ENCODE results near the gene CMTR1.

Gene CMTR1

DNA sequence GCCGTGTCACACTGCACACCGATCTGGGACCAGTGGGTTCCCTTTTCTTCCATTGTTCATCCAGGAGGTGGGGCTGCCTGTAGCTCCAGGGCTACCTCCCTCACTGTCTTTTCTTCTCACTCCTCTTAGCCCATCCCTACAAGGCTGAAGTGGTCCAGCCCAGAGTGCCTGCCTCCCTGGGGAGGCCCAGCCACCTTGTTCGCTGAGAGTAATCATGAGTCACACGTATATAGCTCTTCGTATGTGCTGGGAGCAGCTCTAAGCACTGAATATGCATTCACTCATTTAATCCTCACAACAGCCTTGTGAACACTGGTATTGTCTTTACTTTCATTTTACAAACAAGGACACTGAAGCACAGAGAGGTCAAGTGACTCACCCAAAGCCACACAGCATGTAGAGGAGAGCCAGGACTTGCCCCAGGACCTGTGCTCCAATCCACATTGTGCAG is 81.3 kb downstream of the CMTR1 start:
- no peak for DNase-seq (ENCODE audit: low read depth)

DNA sequence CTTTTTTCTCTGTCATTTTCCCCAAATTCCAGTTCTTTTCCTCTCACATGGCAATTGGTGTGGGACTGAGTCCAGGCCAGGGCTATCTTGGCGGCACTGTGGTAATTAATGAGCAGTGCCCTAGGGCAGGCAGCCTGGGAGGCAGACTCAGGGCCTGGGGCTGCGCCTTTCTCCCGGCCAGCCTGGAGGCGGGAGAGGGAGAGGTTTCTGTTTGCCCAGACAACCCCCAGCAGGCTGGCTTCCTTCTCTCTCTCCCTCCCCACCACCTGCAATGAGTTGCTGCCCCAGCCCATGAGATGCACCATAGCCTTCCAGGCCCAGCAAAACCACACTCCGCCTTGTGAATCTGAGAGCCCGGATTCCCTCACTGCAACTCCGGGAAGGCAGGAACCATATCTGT is 81.8 kb downstream of the CMTR1 start:
- no peak for DNase-seq (ENCODE audit: low read depth)

DNA sequence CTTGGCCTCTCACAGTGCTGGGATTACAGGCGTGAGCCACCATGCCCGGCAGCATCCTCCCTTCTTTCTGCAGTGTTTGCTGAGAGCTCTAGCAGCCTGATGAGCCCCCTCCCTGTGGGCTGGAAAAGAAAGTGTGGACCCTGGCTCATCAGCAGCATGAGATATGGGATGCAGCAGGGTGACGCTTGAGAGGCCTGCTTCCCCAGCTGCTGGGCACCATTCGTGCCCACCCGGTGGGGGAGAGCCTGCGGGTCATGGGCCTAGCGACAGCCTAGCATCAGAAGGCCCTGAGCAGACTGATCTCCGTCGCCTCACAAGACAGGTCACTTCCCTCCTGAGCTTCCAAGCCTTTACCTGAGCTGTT is 82.7 kb downstream of the CMTR1 start:
- DNase-seq (ENCODE audit: low read depth): no peak

DNA sequence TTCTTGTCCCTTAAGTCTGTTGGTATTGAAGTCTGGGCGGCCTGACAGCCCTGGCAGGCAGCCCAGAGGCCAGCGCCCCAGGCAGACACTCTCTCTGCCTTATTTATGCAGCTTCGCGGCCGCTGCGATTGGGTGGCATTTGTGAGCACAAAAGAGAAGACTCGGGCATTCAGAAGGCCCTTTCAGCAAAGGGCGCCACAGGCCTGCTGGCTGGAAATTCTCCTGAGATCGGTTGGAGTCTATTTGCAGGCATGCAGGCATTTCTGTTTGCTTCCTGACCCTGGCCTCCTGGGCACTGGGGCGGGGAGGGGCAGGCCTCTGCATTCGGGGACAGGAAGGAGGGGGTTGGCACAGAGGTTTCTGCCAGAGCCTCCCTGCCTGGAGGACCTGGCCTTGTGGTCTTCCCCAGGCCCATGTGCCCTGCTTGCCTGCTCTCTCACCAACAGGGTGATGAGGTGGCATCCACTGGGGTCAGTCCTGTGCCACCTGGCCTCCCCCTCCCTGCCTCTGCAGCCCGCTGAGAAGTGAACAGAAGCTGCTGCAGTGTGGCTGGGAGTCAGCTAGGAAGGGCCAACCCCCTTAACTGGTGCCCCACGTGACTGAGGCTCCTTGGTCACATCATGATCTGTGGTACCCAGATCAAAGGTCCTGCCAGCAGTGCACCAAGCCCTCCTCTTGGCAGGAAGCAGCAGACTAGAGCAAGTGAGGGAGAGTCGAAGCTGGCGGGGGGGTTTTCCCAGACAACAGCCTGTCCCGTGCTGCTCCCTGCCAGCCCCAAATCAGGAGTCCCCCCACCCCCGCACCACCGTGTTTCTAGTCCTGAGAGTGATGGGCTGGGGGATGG is 83.3 kb downstream of the CMTR1 start:
- no peak for DNase-seq (ENCODE audit: low read depth)

DNA sequence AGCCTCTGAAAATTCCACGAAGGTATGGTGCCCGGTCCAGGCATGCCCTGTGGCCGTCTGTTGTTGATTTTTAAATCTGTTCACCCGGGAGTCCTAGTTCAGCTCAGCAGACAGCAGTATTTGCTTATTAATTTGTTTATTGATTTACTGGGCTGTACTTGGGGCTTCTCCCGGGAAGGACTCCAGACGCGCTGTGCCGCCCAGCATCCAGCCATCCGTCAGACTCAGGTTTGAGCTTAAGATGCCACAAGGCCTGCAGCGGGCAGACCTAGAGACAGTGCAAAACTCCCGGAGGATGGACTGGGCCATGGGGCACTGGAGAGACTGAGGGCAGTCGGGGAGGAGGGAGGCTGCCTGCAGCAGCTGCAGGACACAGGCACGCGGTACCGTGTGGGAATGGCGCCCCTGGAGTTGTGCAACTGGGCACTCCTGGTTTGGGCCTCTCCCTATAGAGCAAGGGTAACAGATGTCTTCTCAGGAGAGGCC is 83.9 kb downstream of the CMTR1 start:
- DNase-seq (ENCODE audit: low read depth): no peak

DNA sequence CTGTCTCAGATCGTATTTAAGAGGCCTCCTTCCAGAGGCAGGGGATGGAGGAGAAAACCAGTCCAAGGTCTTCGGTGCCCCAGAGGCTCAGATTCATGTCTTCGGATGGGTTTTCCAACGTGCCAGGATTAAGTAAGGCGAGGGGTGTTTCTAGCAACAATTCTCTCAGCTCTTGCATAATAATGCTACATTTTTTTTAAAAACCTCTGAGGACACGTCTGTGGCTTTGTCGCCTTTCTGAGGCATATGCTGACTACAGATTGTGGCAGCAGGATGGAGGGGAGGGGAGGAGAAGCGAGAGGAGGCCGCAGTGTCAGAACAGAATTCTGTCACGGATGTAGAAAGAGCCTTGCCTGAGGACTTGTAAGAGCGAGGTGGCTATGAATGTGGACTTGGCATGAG is 84.4 kb downstream of the CMTR1 start:
- no peak for DNase-seq (ENCODE audit: low read depth)

DNA sequence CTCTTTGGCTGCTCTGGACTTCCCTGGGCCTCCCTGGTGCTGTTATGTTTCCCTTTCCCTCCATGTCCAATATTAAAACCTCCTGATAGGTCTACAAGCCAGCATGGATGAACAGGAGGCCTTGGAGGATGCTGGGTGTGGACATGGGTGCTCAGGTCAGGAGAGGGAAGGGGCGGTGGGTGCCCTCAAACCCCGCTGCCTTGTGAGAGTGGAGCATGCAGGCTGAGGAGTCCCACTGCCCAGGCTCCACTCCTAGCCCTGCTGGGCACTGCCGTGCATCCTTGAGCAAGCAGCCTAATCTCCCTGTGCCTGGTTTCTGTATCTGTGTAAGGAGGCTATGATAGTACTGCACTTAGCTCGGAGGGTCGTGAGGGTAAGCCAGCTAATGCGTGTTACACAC is 85.1 kb downstream of the CMTR1 start:
- DNase-seq (ENCODE audit: low read depth): no peak

DNA sequence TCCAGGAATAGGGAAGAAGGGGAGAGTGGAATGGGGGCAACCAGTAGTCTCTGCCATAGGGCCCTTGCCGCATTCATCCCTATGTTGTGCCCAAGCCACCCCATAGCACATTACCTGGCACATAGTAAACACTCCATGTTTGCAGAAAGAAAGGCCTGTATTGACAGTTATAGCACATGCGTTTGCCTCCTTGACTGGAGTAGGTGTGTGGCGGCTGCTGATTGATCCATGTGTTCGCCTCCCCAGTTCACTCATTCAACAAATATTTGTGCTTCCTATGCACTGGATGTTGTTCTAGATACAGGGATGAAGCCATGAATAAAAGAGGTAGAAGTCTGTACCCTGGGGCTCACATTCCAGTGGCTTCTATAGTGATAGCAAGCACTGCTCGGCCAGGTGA is 86.4 kb downstream of the CMTR1 start:
- DNase-seq (ENCODE audit: low read depth): no peak

DNA sequence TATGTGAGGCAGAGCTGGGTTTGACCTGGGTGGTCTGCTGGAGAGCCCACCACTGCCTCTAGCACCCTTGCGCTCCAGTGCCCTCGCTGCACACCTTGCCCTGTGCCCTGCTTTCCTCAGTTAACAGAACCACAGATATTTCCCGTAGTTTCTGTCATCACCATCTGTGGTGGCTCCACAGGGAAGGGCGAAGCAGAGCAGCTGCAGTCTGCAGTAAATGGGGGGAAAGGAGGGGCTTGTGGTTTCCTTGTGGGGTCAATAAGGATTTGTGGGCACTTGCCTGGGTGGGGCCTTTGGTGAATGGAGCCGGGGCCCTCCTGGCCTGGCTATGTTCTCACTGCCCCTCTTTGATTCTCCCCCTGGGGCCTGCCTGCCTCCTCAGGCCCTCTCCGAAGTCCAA is 87.9 kb downstream of the CMTR1 start:
- DNase-seq (ENCODE audit: low read depth): no peak

DNA sequence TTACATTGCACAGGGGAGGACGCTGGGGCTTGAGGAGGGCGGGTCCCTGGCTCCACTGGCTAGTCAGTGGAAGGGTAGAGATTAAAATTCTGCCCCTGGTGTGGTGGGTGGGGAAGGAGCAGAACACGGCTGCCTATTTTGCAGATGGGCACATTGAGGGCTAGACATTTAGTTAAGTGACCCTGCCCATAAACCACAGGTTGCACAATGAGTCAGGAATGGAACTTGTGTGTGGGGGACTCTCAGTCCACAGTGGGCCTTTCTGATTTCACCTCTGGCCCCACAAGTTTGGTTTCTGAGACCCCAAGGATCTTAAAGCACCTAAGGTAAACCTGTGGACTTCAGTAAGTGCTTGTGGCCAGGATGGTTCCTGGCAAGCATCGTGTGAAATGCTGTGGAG is 88.7 kb downstream of the CMTR1 start:
- no peak for DNase-seq (ENCODE audit: low read depth)

DNA sequence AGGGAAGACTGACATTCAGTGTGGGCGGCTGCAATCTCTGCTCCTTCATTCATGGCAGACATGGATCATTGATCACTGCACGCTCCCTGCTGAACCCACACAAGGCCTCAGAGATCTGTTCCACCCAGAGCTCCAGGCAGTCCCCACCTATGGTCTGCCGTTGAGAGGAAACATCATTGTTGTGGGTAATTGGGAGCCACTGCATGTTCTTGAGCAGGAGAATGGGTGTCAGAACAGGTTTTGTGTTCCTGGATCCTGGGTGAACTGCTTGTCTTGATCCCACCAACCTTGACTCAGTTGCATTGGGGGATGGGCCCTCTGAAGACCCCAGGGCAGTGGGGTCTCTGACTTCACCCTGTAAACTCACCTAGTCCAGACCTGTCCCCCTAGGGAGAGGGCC is 89.8 kb downstream of the CMTR1 start:
- no peak for DNase-seq (ENCODE audit: low read depth)

DNA sequence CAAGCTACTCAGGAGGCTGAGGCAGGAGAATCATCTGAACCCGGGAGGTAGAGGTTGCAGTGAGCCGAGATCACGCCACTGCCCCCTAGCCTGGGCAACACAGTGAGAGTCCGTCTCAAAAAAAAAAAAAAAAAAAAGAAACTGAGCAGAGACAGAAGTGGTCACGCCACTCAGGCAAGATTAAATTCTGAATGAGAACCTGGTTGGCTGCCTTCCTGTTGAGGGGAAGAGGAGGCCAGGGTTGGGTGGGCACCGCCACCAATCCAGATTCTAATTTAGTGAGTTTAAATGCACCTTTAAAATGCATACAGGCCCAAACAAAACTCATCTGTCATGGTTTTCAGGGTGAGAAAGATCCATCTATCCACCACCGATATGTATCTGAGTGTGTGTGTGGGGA is 90.4 kb downstream of the CMTR1 start:
- DNase-seq (ENCODE audit: low read depth): no peak

DNA sequence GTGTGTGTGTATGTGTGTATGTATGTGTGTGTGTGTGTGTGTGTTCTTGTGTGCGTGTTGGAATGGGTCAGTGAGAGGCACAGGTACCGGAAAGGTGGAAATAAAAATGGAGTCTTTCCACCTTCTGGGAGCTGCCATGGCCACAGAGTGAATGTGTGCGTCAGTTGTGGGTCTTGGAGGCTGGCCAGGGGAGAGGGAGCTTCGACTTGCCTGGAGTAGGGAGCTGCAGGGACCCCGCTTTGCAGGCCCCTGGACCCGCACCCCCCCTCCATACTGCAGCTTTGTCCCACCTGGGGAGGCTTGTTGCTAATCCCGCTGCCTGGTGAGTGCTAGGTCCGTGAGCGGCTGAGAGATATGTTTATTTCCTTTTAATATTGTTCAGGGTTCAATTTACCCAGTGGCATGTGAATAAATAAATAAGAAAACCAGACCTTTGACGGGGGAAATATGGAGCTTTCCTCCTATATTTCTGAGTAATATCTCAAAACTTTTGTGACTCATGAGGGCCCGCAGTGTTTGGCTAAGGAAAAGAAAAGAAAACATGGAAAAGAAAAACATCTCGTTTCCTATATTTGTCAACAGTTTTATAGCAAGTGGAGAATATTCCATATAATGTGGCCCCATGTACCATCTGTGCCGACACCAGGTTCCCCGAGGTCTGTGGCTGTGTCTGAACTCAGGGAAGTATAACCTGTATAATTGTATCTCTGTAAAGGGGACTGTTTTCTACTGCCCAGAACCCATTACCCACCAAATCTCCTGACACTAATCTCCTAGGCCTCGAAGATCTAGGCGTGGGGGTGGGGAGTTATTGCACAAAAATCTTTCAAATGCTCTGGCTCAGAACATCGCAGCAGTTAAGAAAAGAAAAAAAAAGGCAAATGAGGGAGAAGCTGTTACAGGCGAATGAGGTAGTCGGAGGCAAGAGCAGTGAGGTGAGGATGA is 91.3 kb downstream of the CMTR1 start:
- peak; percentile 51 for DNase-seq (ENCODE audit: low read depth)

DNA sequence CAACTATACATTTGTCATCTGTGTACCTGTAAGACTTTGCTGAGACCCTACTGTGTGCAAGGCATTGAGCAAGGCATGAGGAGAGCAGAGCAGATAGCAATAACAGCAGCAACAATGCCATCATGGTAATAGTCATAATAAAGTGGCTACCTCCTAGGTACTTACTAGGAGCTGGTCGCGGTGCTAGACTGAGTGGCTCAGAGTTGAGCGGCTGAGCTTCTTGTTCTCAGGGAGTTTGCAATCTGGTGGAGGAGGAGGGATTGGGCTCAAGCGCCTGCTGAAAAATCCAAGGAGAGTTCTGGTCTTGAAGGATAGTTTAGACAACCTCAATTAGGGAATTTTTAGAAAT is 91.9 kb downstream of the CMTR1 start:
- DNase-seq (ENCODE audit: low read depth): no peak

DNA sequence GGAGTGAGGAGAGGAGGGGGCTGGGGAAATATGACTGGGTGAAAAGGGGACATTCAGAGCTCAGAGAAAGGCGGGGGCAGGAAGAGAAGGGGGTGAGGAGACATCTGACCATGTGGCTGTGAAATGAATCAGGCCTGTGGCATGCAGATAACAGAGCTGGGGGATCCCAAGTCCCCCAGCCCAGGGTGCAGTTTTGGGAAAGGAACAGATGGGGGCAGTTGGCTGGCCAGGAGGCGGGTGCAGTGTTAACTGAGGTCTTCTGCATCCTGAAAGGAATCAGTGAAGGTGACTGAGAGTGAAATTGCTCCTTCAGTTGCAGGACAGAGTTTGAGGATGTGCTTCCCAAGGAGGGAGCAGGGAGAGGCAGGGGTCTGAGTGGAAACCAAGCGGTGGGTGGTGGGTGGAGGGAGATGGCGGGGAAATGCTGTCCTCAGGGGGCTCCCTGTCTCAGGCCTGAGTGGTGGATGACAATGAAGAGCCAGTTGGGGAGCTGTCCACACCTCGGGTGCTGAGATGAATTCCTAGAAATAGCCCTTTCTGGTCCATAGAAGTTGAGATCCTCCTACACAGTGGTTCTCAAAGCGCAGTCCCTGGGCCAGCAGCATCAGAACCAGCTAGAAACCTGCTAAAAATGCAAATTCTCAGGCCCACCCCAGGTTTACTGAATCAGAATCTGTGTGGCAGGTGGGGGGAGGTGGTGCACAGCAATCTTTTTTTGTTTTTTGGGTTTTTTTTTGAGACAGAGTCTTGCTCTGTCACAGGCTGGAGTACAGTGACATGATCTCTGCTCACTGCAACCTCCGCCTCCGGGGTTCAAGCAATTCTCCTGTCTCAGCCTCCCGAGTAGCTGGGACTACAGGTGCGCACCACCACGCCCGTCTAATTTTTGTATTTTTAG is 92.7 kb downstream of the CMTR1 start:
- DNase-seq (ENCODE audit: low read depth): no peak

DNA sequence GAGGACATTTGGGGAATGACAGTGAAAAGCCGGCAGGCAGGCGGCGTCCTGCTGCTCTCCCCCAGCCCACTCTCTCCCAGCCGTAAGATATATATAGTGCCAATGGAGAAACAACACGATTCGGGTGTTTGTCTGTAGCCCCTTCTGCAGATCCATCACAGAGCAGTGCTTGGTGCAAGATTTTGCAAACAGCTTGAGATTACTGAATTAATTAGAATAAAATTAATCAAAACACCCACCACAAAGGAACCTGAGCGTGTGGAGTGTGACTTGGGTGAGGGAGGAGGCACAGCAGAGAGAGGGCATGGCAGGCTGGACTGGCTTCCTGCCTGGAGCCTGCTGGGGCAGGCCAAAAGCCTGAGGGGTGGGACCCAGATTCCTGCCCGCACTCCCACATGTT is 95.5 kb downstream of the CMTR1 start:
- DNase-seq (ENCODE audit: low read depth): no peak

DNA sequence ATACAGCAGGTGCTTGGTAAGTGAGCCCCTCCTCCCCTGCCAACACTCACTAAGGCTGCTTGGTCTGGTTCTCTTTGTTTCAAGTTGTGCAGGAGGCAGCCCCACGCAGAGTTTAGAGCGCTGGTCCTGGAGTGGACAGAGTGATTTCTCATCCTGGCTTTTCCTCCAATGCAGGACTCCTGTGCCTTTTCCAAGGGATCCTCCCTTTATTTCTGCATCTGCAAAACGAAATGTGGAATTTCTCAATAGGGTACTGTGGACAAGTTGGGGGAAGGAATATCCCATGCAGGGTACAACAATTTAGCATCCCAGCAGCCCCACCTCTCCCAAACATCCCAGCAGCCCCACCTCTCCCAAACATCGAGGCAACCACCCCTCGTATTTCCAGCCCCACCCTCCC is 97.3 kb downstream of the CMTR1 start:
- DNase-seq (ENCODE audit: low read depth): no peak

DNA sequence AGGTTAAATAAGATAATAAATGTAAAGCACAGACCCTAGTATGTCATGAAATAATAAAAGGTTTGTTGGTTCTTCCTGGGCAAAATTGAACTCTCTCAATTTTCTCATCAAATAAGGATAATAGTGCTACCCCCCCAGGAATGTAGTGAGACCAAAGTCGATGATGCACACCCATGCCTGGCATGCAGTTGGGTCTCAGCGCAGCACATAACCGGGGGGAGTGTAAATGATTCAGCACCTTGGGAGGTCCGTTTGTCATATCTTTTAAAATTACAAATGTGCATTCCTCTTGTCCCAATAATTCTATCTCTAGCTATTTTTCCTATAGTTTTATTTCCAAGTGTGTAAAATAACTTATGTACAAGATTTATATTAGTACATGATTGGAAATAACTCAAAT is 98.0 kb downstream of the CMTR1 start:
- DNase-seq (ENCODE audit: low read depth): peak; percentile 69
